PC-9 (cell line): ENCODE measurements around the gene PRKCH. TPM values are rescaled to one million over a fixed set of nuclear protein-coding genes. Genes with fewer than 3 reads are reported as not detected.

ENCODE experiments used
- BruUV-seq: library from RNA; stranded (reverse); fragments of 400-500 nt; replicated peaks from 2 replicates; lab custom pipeline; 2021; lab: Mats Ljungman, UMichigan
- CTCF ChIA-PET: fragments of 300-600 bp; sonication (Branson Sonifier 250); formaldehyde crosslinking; loops from one replicate; lab custom pipeline; 2022; ENCODE audit warnings: antibody characterized with exemption; lab: Charles Lee
- POLR2A ChIA-PET: fragments of 300-600 bp; sonication (Branson Sonifier 250); formaldehyde crosslinking; loops from one replicate; lab custom pipeline; 2022; ENCODE audit warnings: antibody characterized with exemption; ENCODE audit not compliant: unreplicated experiment; lab: Charles Lee
- DNase-seq, 2 experiments: peaks; one replicate each; pipeline versions ENCODE4 v3.0.0 to v3.0.0-alpha.2; 2015 to 2022; ENCODE audit warnings: mixed read lengths in 1 of 2
- H2AFZ ChIP-seq: fragments of 200-600 bp; sonication (generic); 2 replicates; pipeline ENCODE4 v1.8.1; 2017; ENCODE audit warnings: antibody characterized with exemption
- H3F3A ChIP-seq: fragments of 200-600 bp; sonication (generic); 2 replicates; pipeline ENCODE4 v1.8.1; 2017; ENCODE audit warnings: antibody characterized with exemption, mild to moderate bottlenecking, low read depth; ENCODE audit not compliant: insufficient read depth
- H3K27ac ChIP-seq: fragments of 200-600 bp; sonication (generic); 2 replicates; pipeline ENCODE4 v1.6.1; 2016; ENCODE audit warnings: mixed run types
- H3K27me3 ChIP-seq: fragments of 200-600 bp; sonication (generic); 2 replicates; pipeline ENCODE4 v1.6.1; 2016; ENCODE audit warnings: low read depth, mixed run types; ENCODE audit not compliant: insufficient read depth
- H3K36me3 ChIP-seq: fragments of 200-600 bp; sonication (generic); 2 replicates; pipeline ENCODE4 v1.6.1; 2016; ENCODE audit warnings: low read depth, mixed run types
- H3K4me1 ChIP-seq: fragments of 200-600 bp; sonication (generic); replicated peaks from 2 replicates; pipeline ENCODE4 v1.6.1; 2016; ENCODE audit warnings: mixed run types; ENCODE audit not compliant: insufficient read depth
- H3K4me2 ChIP-seq: fragments of 200-600 bp; sonication (generic); 2 replicates; pipeline ENCODE4 v1.6.1; 2017; ENCODE audit warnings: mixed run types
- H3K4me3 ChIP-seq: fragments of 200-600 bp; sonication (generic); 2 replicates; pipeline ENCODE4 v1.6.1; 2016; ENCODE audit warnings: mixed run types
- H3K79me2 ChIP-seq: fragments of 200-600 bp; sonication (generic); 2 replicates; pipeline ENCODE4 v1.6.1; 2017; ENCODE audit warnings: low read depth, mixed run types
- H3K9me2 ChIP-seq: fragments of 200-600 bp; sonication (generic); 2 replicates; pipeline ENCODE4 v1.8.1; 2017; ENCODE audit warnings: mild to moderate bottlenecking; ENCODE audit not compliant: insufficient read depth
- H3K9me3 ChIP-seq: fragments of 200-600 bp; sonication (generic); 2 replicates; pipeline ENCODE4 v1.8.1; 2016; ENCODE audit warnings: low read depth; ENCODE audit not compliant: insufficient read depth
- H4K20me1 ChIP-seq: fragments of 200-600 bp; sonication (generic); 2 replicates; pipeline ENCODE4 v1.8.1; 2017; ENCODE audit not compliant: insufficient read depth
- CTCF ChIP-seq: fragments of 200-600 bp; sonication (generic); conservative IDR thresholded peaks from 2 replicates; pipeline ENCODE4 v1.6.1; 2017; ENCODE audit warnings: mixed run types, antibody characterized with exemption, mild to moderate bottlenecking, moderate library complexity
- EZH2 ChIP-seq: fragments of 200-600 bp; sonication (generic); IDR thresholded peaks from 2 replicates; pipeline ENCODE4 v1.8.0; 2017; ENCODE audit warnings: antibody characterized with exemption, low read depth
- intact Hi-C: fragments of 100-400 bp; cut with micrococcal nuclease; formaldehyde crosslinking; loops from one replicate; pipeline ENCODE4 v1.10.0; 2022; ENCODE audit not compliant: unreplicated experiment
- total RNA-seq: library from RNA; stranded (reverse); gene quantifications from 2 replicates; pipeline ENCODE4 v1.2.3, GENCODE V29; 2021

PRKCH gene
- total RNA-seq, 1 experiment from 2014 or later: 32.4 TPM

GRCh38 chr14:61365667-61366212, 44.4 kb downstream of the PRKCH start:
- Histone ChIP-seq H3K4me1 (peaks cover 84% of the 10 kb centered on the region), H2AFZ (no peak overlapping the region), H3K79me2 (peaks cover 81% of the 10 kb centered on the region), H3K36me3 (no peaks in the 10 kb centered on the region), H3K9me2 (no peaks in the 10 kb centered on the region), H3F3A (peaks cover 43% of the 10 kb centered on the region), H3K27ac (peak overlapping the region; percentile 97), H4K20me1 (no peaks in the 10 kb centered on the region), H3K27me3 (no peaks in the 10 kb centered on the region), H3K4me3 (no peak overlapping the region), H3K4me2 (peak overlapping the region; percentile 87), H3K9me3 (no peaks in the 10 kb centered on the region)
- intact Hi-C loops: loop anchor here (10.0 kb wide), 1 partner anchor 159 kb away; no protein-coding TSS in a partner anchor
- BruUV-seq: no TSS peak
- CTCF ChIA-PET: interaction anchor here (0.7 kb wide), 1 partner anchor 438 kb away, joined by 3 read pairs; no protein-coding TSS in a partner anchor
- TF ChIP-seq CTCF (no peak), EZH2 (no peak)
- POLR2A ChIA-PET: no interaction called here
- DNase-seq: no peak

- BruUV-seq: TSS peak; percentile 59
- peak; percentile 74 to 96 for DNase-seq
- no peak overlapping the region; the same call in 1 of the 2 replicates for H2AFZ ChIP-seq
- CTCF ChIA-PET: interaction anchor here (0.5 to 1.2 kb wide), 5 partner anchors 20 to 382 kb away, joined by 3 to 4 read pairs (median 3); no protein-coding TSS in a partner anchor
- H3K27ac ChIP-seq: peak overlapping the region; percentile 97
- intact Hi-C loops: loop anchor here (1.0 to 10.0 kb wide), 3 partner anchors 12 to 157 kb away; no protein-coding TSS in a partner anchor
- no peaks in the 10 kb centered on the region for H3K9me2 ChIP-seq
- H3K36me3 ChIP-seq: no peaks in the 10 kb centered on the region
- H4K20me1 ChIP-seq: no peaks in the 10 kb centered on the region
- peaks cover 87% of the 10 kb centered on the region for H3K79me2 ChIP-seq
- H3K4me1 ChIP-seq: peaks cover 64% of the 10 kb centered on the region
- H3K4me2 ChIP-seq: peak overlapping the region; percentile 87
- POLR2A ChIA-PET: interaction anchor here (0.6 to 0.9 kb wide), 4 partner anchors 12 to 925 kb away, joined by 3 to 18 read pairs (median 4); no protein-coding TSS in a partner anchor
- peaks cover 2% of the 10 kb centered on the region; the same call in 1 of the 2 replicates for H3K9me3 ChIP-seq
- peaks cover 43% of the 10 kb centered on the region for H3F3A ChIP-seq
- peak overlapping the region; percentile 51 for H3K4me3 ChIP-seq
- no peak for TF ChIP-seq EZH2
- TF ChIP-seq CTCF: no peak
- no peaks in the 10 kb centered on the region for H3K27me3 ChIP-seq
Measured at GRCh38 chr14:61368114-61368710, 46.8 kb downstream of the PRKCH start.

GRCh38 chr14:61368781-61369453, 47.5 kb downstream of the PRKCH start:
- no peak for DNase-seq
- Histone ChIP-seq H2AFZ (no peak overlapping the region), H3K27me3 (no peaks in the 10 kb centered on the region), H3K4me1 (peaks cover 64% of the 10 kb centered on the region), H3K27ac (peak overlapping the region; percentile 97), H3F3A (peaks cover 43% of the 10 kb centered on the region), H3K4me3 (peak overlapping the region; percentile 51), H4K20me1 (no peaks in the 10 kb centered on the region), H3K9me2 (no peaks in the 10 kb centered on the region), H3K9me3 (peaks cover 9% of the 10 kb centered on the region), H3K79me2 (peaks cover 88% of the 10 kb centered on the region), H3K36me3 (no peaks in the 10 kb centered on the region), H3K4me2 (peak overlapping the region; percentile 87)
- intact Hi-C loops: loop anchor here (1.0 to 10.0 kb wide), 3 partner anchors 13 to 156 kb away; no protein-coding TSS in a partner anchor
- TF ChIP-seq EZH2: no peak
- no TSS peak for BruUV-seq
- ChIA-PET POLR2A (interaction anchor here (0.7 to 0.9 kb wide), 2 partner anchors 12 to 13 kb away, joined by 4 to 5 read pairs; no protein-coding TSS in a partner anchor), CTCF (interaction anchor here (0.5 to 1.2 kb wide), 4 partner anchors 19 to 381 kb away, joined by 3 to 4 read pairs (median 3); no protein-coding TSS in a partner anchor)
